Measurements from ENCODE around the gene EYS. TPM values are rescaled to one million over a fixed set of nuclear protein-coding genes. Genes with fewer than 3 reads are reported as not detected.
"Not testable (repeated sequence)": the region's sequence is repeated elsewhere in the genome, so short reads cannot be mapped to it uniquely, and the experiment has no call there.

Gene EYS
- total RNA-seq, 1 experiment from 2014 or later: not detected

- no peak for DNase-seq
- Histone ChIP-seq H2BK20ac (ENCODE audit: low read depth, low read length, poor library complexity, severe bottlenecking) (no peak overlapping the region), H3K18ac (ENCODE audit: insufficient read length, low read depth, low read length) (no peak overlapping the region), H2BK5ac (ENCODE audit: insufficient read length, low read length) (no peak overlapping the region), H2AK5ac (ENCODE audit: insufficient read length, low read length) (no peak overlapping the region), H3K79me1 (ENCODE audit: insufficient read depth, low read depth, low read length, poor library complexity, severe bottlenecking) (no peaks in the 10 kb centered on the region), H3K27ac (ENCODE audit: insufficient read length, low read depth, low read length) (no peak overlapping the region), H3T11ph (ENCODE audit: low read length) (no peak overlapping the region), H3K9ac (ENCODE audit: extremely low read depth, insufficient read length, low read length) (no peak overlapping the region), H3K4ac (ENCODE audit: low read depth, low read length) (no peak overlapping the region), H4K8ac (replicated peaks; ENCODE audit: insufficient read length, low read depth, low read length) (no peak overlapping the region), H3K4me2 (ENCODE audit: insufficient read depth, insufficient read length, low read length) (no peak overlapping the region), H4K5ac (ENCODE audit: insufficient read length, low read depth, low read length) (no peak overlapping the region), H2BK120ac (ENCODE audit: low read depth, low read length, poor library complexity, severe bottlenecking) (no peak overlapping the region), H4K91ac (ENCODE audit: insufficient read length, low read depth, low read length) (no peak overlapping the region), H3K23me2 (ENCODE audit: insufficient read length, low read depth, low read length, poor library complexity, severe bottlenecking) (no peaks in the 10 kb centered on the region), H4K20me1 (ENCODE audit: control insufficient read depth, insufficient read depth, insufficient read length) (no peaks in the 10 kb centered on the region), H3K9me3 (ENCODE audit: control insufficient read depth, low read depth, low read length) (no peaks in the 10 kb centered on the region), H3K14ac (ENCODE audit: insufficient read depth, low read length) (no peak overlapping the region), H2AFZ (ENCODE audit: low read length) (no peak overlapping the region), H3K56ac (ENCODE audit: insufficient read length, low read depth, low read length) (no peak overlapping the region), H2BK12ac (ENCODE audit: insufficient read length, low read depth, low read length) (no peak overlapping the region), H3K4me1 (ENCODE audit: insufficient read depth, low read length) (no peaks in the 10 kb centered on the region), H3K79me2 (ENCODE audit: insufficient read depth, low read length) (no peaks in the 10 kb centered on the region), H2BK15ac (ENCODE audit: low read depth, low read length) (no peak overlapping the region), H3K27me3 (ENCODE audit: insufficient read depth, low read length) (no peaks in the 10 kb centered on the region), H3K23ac (ENCODE audit: insufficient read length, low read depth, low read length) (no peak overlapping the region)
- Mint-ChIP-seq H3K4me3 (no peak overlapping the region), H3K36me3 (ENCODE audit: insufficient read depth in 1 of 3, low read depth in 3 of 3) (peaks cover 3 to 18% (median 7%) of the 10 kb centered on the region in 3 experiments; a peak in 5 of 7 replicates), H3K27me3 (ENCODE audit: low read depth) (no peaks in the 10 kb centered on the region; the same call in 1 of the 2 replicates), H3K4me1 (no peaks in the 10 kb centered on the region), H3K9me3 (peaks cover 14 to 23% of the 10 kb centered on the region in 2 experiments; a peak in 4 of 5 replicates), H3K27ac (no peak overlapping the region)
- WGBS (ENCODE audit: extremely low coverage, insufficient read length, low lambda C conversion rate): no CpG with 5 or more reads among the region's 4 CpGs
- no peak for TF ChIP-seq CTCF (conservative IDR thresholded peaks at IDR 0.05)
Observed at GRCh38 chr6:64034291-64034690, 1672.7 kb downstream of the EYS start.

GRCh38 chr6:64030950-64031618, 1675.9 kb downstream of the EYS start:
- H3K27ac ChIP-seq (ENCODE audit: insufficient read length, low read depth, low read length); H4K91ac ChIP-seq (ENCODE audit: insufficient read length, low read depth, low read length); H4K5ac ChIP-seq (ENCODE audit: insufficient read length, low read depth, low read length); H3K4me1 Mint-ChIP-seq; H3K4ac ChIP-seq (ENCODE audit: low read depth, low read length); H3K79me1 ChIP-seq (ENCODE audit: insufficient read depth, low read depth, low read length, poor library complexity, severe bottlenecking); H3K79me2 ChIP-seq (ENCODE audit: insufficient read depth, low read length); H3K4me1 ChIP-seq (ENCODE audit: insufficient read depth, low read length); H3T11ph ChIP-seq (ENCODE audit: low read length); H4K20me1 ChIP-seq (ENCODE audit: control insufficient read depth, insufficient read depth, insufficient read length); H3K4me3 Mint-ChIP-seq; H3K23ac ChIP-seq (ENCODE audit: insufficient read length, low read depth, low read length); H2AK5ac ChIP-seq (ENCODE audit: insufficient read length, low read length); H3K9me3 ChIP-seq (ENCODE audit: control insufficient read depth, low read depth, low read length); DNase-seq; H3K23me2 ChIP-seq (ENCODE audit: insufficient read length, low read depth, low read length, poor library complexity, severe bottlenecking); H3K9ac ChIP-seq (ENCODE audit: extremely low read depth, insufficient read length, low read length); H2BK20ac ChIP-seq (ENCODE audit: low read depth, low read length, poor library complexity, severe bottlenecking); H2BK120ac ChIP-seq (ENCODE audit: low read depth, low read length, poor library complexity, severe bottlenecking); H4K8ac ChIP-seq (replicated peaks; ENCODE audit: insufficient read length, low read depth, low read length); H3K14ac ChIP-seq (ENCODE audit: insufficient read depth, low read length); H2AFZ ChIP-seq (ENCODE audit: low read length); H2BK5ac ChIP-seq (ENCODE audit: insufficient read length, low read length); H3K27me3 ChIP-seq (ENCODE audit: insufficient read depth, low read length); H3K27me3 Mint-ChIP-seq (ENCODE audit: low read depth); H3K27ac Mint-ChIP-seq; H3K18ac ChIP-seq (ENCODE audit: insufficient read length, low read depth, low read length); H3K4me2 ChIP-seq (ENCODE audit: insufficient read depth, insufficient read length, low read length); H3K56ac ChIP-seq (ENCODE audit: insufficient read length, low read depth, low read length); H2BK15ac ChIP-seq (ENCODE audit: low read depth, low read length); H2BK12ac ChIP-seq (ENCODE audit: insufficient read length, low read depth, low read length): not testable (repeated sequence)
- peaks cover 14 to 24% of the 10 kb centered on the region in 2 experiments; a peak in 4 of 5 replicates for H3K9me3 Mint-ChIP-seq
- H3K36me3 Mint-ChIP-seq (ENCODE audit: insufficient read depth in 1 of 3, low read depth in 3 of 3): peaks cover 3 to 18% (median 7%) of the 10 kb centered on the region in 3 experiments; a peak in 5 of 7 replicates
- no CpG with 5 or more reads among the region's 21 CpGs for WGBS (ENCODE audit: extremely low coverage, insufficient read length, low lambda C conversion rate)
